Ishikawa (cell line): ENCODE measurements around the gene DGKD.

Source experiments
- CEBPB ChIP-seq: IDR thresholded peaks from 2 replicates; pipeline ENCODE4 v1.6.1; 2012
- CREB1 ChIP-seq: IDR thresholded peaks from 2 replicates; pipeline ENCODE4 v1.6.1; 2012; ENCODE audit warnings: low read depth
- EGR1 ChIP-seq: IDR thresholded peaks from 2 replicates; pipeline ENCODE4 v1.6.1; 2012
- EP300 ChIP-seq: IDR thresholded peaks from 2 replicates; pipeline ENCODE4 v1.6.1; 2012; ENCODE audit warnings: borderline replicate concordance
- FOXM1 ChIP-seq: IDR thresholded peaks from 2 replicates; pipeline ENCODE4 v1.6.1; 2012; ENCODE audit warnings: low read depth, borderline replicate concordance
- NFIC ChIP-seq: IDR thresholded peaks from 2 replicates; pipeline ENCODE4 v1.6.1; 2012
- RAD21 ChIP-seq: IDR thresholded peaks from 2 replicates; pipeline ENCODE4 v1.6.1; 2012; ENCODE audit warnings: low read depth
- TAF1 ChIP-seq: IDR thresholded peaks from 2 replicates; pipeline ENCODE4 v1.6.1; 2012; ENCODE audit warnings: low read depth, mild to moderate bottlenecking
- TCF12 ChIP-seq: IDR thresholded peaks from 2 replicates; pipeline ENCODE4 v1.6.1; 2012; ENCODE audit warnings: low read depth
- TEAD4 ChIP-seq: IDR thresholded peaks from 2 replicates; pipeline ENCODE4 v1.6.1; 2012
- YY1 ChIP-seq: IDR thresholded peaks from 2 replicates; pipeline ENCODE4 v1.6.1; 2012; ENCODE audit warnings: low read depth
- ZBTB7A ChIP-seq: IDR thresholded peaks from 2 replicates; pipeline ENCODE4 v1.6.1; 2012; ENCODE audit warnings: low read depth
- TF ChIP-seq, protein P1 (sequence below): IDR thresholded peaks from 2 replicates; pipeline ENCODE4 v1.6.1; 2012
- TF ChIP-seq, protein P2 (sequence below): IDR thresholded peaks from 2 replicates; pipeline ENCODE4 v1.6.1; 2012
- TF ChIP-seq, protein P3 (sequence below): IDR thresholded peaks from 2 replicates; pipeline ENCODE4 v1.6.1; 2012; ENCODE audit warnings: low read depth, mild to moderate bottlenecking

The DGKD gene

DNA sequence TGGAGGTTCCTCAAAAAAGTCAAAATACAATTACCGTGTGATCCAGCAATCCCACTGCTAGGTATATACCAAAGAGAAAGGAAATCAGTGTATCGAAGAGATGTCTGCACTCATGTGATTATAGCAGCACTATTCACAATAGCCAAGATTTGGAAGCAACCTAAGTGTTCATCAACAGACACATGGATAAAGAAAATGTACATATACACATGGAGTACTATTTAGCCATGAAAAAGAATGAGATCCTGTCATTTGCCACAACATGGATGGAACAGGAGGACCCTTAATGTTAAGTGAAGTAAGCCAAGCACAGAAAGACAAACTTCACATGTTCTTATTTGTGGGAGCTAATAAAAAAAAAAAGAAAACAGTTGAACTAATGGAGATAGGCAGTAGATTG, 78.7 kb downstream of the DGKD start:
- TF ChIP-seq TEAD4 (no peak), TCF12 (no peak), TAF1 (no peak), EP300 (no peak), RAD21 (no peak), CEBPB (no peak), EGR1 (no peak), NFIC (no peak), CREB1 (no peak), YY1 (no peak), FOXM1 (no peak), ZBTB7A (no peak)
- TF ChIP-seq, protein P1, sequence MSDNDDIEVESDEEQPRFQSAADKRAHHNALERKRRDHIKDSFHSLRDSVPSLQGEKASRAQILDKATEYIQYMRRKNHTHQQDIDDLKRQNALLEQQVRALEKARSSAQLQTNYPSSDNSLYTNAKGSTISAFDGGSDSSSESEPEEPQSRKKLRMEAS, result no peak
- TF ChIP-seq, protein P2, sequence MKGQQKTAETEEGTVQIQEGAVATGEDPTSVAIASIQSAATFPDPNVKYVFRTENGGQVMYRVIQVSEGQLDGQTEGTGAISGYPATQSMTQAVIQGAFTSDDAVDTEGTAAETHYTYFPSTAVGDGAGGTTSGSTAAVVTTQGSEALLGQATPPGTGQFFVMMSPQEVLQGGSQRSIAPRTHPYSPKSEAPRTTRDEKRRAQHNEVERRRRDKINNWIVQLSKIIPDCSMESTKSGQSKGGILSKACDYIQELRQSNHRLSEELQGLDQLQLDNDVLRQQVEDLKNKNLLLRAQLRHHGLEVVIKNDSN, result no peak
- TF ChIP-seq, protein P3, sequence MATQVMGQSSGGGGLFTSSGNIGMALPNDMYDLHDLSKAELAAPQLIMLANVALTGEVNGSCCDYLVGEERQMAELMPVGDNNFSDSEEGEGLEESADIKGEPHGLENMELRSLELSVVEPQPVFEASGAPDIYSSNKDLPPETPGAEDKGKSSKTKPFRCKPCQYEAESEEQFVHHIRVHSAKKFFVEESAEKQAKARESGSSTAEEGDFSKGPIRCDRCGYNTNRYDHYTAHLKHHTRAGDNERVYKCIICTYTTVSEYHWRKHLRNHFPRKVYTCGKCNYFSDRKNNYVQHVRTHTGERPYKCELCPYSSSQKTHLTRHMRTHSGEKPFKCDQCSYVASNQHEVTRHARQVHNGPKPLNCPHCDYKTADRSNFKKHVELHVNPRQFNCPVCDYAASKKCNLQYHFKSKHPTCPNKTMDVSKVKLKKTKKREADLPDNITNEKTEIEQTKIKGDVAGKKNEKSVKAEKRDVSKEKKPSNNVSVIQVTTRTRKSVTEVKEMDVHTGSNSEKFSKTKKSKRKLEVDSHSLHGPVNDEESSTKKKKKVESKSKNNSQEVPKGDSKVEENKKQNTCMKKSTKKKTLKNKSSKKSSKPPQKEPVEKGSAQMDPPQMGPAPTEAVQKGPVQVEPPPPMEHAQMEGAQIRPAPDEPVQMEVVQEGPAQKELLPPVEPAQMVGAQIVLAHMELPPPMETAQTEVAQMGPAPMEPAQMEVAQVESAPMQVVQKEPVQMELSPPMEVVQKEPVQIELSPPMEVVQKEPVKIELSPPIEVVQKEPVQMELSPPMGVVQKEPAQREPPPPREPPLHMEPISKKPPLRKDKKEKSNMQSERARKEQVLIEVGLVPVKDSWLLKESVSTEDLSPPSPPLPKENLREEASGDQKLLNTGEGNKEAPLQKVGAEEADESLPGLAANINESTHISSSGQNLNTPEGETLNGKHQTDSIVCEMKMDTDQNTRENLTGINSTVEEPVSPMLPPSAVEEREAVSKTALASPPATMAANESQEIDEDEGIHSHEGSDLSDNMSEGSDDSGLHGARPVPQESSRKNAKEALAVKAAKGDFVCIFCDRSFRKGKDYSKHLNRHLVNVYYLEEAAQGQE, result no peak

DNA sequence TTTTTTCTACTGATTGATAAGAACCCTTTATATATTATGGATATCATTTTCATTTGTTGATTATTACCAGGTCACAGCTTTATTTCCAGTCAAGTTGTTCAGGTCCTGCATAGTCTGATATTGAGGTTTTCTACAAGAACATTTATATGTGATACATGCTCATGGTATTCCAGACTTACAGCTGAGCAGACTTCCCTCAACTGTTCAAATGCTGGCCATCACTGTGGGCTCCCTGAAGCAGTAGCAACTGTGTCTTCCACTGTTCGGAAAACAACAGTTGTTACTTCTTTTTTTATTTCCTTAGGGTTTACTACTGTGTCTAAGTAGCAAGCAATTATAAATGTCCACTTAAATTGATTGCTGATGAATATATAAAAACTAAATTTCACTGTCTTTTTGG, 79.5 kb downstream of the DGKD start:
- no peak for TF ChIP-seq FOXM1
- no peak for TF ChIP-seq TEAD4
- TF ChIP-seq, protein P1, result no peak
- TF ChIP-seq CREB1, result no peak

DNA sequence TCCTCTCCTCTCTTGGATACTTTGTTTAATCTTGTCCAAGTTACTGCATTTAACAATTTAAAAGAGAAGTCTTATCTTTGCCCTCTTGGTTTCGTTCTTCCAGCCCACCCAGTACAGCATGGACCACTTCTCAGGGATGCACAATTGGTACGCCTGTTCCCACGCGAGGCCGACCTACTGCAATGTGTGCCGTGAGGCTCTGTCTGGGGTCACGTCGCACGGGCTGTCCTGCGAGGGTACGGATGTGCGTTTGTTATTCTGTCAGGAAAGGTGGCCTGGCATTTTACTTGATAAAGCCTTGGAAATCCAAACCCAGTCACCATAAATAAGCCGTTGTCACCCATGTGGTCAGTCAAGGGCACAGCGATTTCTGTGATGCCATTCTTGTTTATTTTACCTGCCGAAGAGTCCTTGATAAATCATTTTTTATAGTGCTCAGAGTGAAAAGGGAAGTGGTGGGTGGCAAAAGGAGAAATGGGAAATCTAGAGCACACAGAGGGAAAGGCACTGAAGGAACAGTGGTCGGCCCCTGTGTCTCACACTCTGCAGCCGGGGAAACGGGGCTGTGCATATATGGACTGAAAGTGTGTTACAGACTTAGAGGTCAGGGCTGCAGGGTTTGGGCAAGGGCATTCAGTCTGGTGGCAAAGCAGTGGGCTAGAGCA, 80.5 kb downstream of the DGKD start:
- TF ChIP-seq TAF1, result no peak

DNA sequence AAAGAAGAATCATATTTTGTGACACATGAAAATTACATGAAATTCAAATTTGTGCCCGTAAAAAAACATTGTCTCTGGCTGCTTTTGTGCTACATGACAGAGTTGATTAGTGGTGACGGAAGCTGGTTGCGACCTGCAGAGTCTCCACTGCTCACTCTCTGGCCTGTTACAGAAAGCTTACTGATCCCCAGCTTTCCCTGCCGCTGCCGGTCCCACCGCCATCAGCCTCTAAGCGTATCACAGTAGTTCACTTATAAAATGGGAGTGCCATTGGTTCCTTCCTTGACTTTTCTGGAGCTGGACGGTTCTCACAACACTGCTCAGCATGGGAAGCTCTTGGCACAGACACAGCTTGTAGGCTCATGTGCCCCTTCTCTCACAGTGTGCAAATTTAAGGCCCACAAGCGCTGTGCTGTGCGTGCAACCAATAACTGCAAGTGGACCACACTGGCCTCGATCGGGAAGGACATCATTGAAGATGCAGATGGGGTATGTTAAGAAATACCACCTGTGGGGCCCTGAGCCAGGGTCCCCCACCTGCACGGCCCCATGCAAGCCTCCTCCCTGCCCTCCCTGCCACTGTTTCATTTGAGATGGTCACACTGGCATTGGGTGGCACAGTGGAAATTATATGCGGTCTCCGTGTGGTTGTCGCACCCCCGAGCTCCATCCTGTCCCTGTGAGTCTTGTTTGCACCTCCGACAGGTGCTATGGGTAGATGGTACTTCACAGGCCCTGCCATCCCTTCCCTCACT, 81.3 kb downstream of the DGKD start:
- no peak for TF ChIP-seq EP300
- TF ChIP-seq CEBPB, result no peak
- no peak for TF ChIP-seq RAD21
- TF ChIP-seq, protein P3, result no peak
- TF ChIP-seq NFIC, result no peak
- TF ChIP-seq, protein P1, result no peak
- TF ChIP-seq, protein P2, result no peak
- TF ChIP-seq TAF1, result no peak
- TF ChIP-seq FOXM1, result no peak

DNA sequence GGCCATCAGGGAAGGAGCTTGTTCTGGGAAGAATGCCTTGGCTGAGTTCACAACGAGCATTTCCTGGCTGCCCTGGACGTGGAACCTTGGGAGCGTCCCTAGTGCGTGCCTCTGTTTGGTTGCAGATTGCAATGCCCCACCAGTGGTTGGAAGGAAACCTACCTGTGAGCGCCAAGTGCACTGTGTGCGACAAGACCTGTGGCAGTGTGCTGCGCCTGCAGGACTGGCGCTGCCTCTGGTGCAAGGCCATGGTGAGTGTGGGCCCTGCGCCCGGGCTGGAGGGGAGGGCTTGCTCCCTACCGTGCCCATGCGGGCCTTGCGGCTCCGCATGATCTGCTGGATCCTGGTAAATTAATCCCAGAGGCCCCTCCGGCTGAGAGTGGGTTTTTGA, 81.9 kb downstream of the DGKD start:
- TF ChIP-seq TAF1, result no peak
- no peak for TF ChIP-seq EGR1
- TF ChIP-seq FOXM1, result no peak
- no peak for TF ChIP-seq CREB1
- no peak for TF ChIP-seq TCF12
- TF ChIP-seq, protein P1, result no peak

DNA sequence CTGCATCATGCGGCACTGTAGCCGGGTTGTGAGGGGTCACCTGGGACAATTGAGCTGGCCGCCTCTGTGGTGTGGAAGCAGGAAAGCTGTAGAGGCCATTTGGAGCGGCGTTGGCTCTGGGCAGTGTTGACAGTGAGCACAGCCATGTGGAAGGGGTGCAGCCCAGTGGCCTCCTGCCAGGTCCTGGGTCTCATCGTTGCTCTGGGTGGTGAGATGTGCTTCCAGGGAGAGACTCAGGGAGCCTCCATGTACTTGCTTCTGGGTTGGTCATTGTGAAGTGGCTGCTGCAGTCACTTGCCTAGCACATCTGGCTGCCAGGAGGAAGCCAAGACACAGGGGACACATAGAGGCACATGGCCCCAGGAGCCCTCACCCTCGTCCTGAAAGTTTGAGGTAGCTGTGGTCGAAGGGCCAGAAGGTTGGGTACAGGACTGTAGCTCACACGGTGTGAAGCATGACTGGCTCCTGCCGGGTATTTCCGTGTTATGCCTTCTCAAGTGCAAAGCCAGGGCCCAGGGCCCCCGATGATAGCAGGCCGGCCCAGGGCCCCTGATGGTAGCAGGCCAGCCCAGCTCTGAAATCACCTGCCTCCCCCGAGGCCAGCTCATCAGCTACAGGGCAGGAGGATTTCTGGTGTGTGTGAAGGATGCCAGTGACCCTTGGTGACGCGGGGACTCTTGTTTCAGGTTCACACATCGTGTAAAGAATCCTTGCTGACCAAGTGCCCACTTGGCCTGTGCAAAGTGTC, 82.6 kb downstream of the DGKD start:
- TF ChIP-seq RAD21 (no peak), ZBTB7A (no peak), EP300 (no peak)
